HepG2 (cell line): ENCODE data around the gene DAB2IP. TPM values are rescaled to one million over a fixed set of nuclear protein-coding genes. Genes with fewer than 3 reads are reported as not detected.
A peak's percentile ranks its signal among the peaks of the same experiment; 100 is the strongest.

Source experiments
- ATAC-seq: fragments of 200-7000 bp; cut with Tn5 transposase; 3 replicates; pipeline ENCODE4 v1.9.1; 2020; ENCODE audit warnings: mild to moderate bottlenecking, moderate library complexity
- BruUV-seq: library from RNA; stranded (reverse); fragments of 400-500 nt; replicated peaks from 2 replicates; lab custom pipeline; 2021; lab: Mats Ljungman, UMichigan
- CTCF ChIA-PET: fragments of 300-600 bp; formaldehyde crosslinking; extraction: SDS; loops from one replicate; lab custom pipeline; 2021; ENCODE audit warnings: low total read pairs, inconsistent platforms, low intra/inter-chr PET ratio; lab: Yijun Ruan, JAX
- POLR2A ChIA-PET: fragments of 350-600 bp; sonication (Branson Sonifier 250); formaldehyde crosslinking; loops from one replicate; lab custom pipeline; 2020; ENCODE audit warnings: antibody characterized with exemption, inconsistent platforms; lab: Yijun Ruan, JAX
- DNase-seq: peaks from one replicate; pipeline ENCODE4 v3.0.0-alpha.2; 2015; ENCODE audit warnings: low spot score
- FAIRE-seq: peaks from 3 replicates; lab custom pipeline; 2011; peaks lifted over from hg19 to GRCh38; lab: Jason Lieb, UNC
- H2AFZ ChIP-seq: one replicate; pipeline ENCODE4 v1.6.1; 2011; ENCODE audit warnings: low read length, inconsistent platforms
- H3K27ac ChIP-seq: fragments of 300-600 bp; 3 replicates; pipeline ENCODE4 v1.8.0; 2011; ENCODE audit warnings: mixed run types, mild to moderate bottlenecking, mixed read lengths, low read length, inconsistent platforms; ENCODE audit not compliant: insufficient read depth; ENCODE audit errors: extremely low read length
- H3K27me3 ChIP-seq, 2 experiments: fragments of 200-600 bp in 1 of 2; 2 replicates in 1 of 2; 3 replicates in 1 of 2; pipeline versions ENCODE4 v1.6.0 to v1.8.0; 2011; ENCODE audit warnings: low read length in 2 of 2, mild to moderate bottlenecking in 2 of 2, moderate library complexity in 2 of 2, inconsistent platforms in 1 of 2; ENCODE audit not compliant: insufficient read depth in 2 of 2, control insufficient read depth in 1 of 2
- H3K36me3 ChIP-seq, 2 experiments: fragments of 200-600 bp in 1 of 2; replicated peaks in 1 of 2; 2 replicates in 1 of 2; 3 replicates in 1 of 2; pipeline versions ENCODE4 v1.5.1 to v1.8.0; 2011; ENCODE audit warnings: low read length in 2 of 2, inconsistent platforms in 1 of 2; ENCODE audit not compliant: insufficient read depth in 2 of 2, control insufficient read depth in 1 of 2
- H3K4me1 ChIP-seq: 2 replicates; pipeline ENCODE4 v1.5.1; 2012; ENCODE audit warnings: low read length, inconsistent platforms; ENCODE audit not compliant: insufficient read depth
- H3K4me2 ChIP-seq: 2 replicates; pipeline ENCODE4 v1.6.0; 2011; ENCODE audit warnings: low read depth, low read length, inconsistent platforms
- H3K4me3 ChIP-seq, 3 experiments: fragments of 200-600 bp in 1 of 3; sonication (generic), shearing (Covaris generic) in 1 of 3; replicated peaks in 1 of 3; 2 replicates each; pipeline ENCODE4 v1.5.1; 2011 to 2016; ENCODE audit warnings: low read length in 3 of 3, inconsistent platforms in 2 of 3, low read depth in 2 of 3, mild to moderate bottlenecking in 2 of 3, control low read depth in 1 of 3, mixed read lengths in 1 of 3; ENCODE audit not compliant: insufficient read depth in 1 of 3
- H3K79me2 ChIP-seq: one replicate; pipeline ENCODE4 v1.6.1; 2011; ENCODE audit warnings: low read length, inconsistent platforms; ENCODE audit not compliant: insufficient read depth
- H3K9ac ChIP-seq: 2 replicates; pipeline ENCODE4 v1.6.0; 2011; ENCODE audit warnings: mild to moderate bottlenecking, low read depth, low read length, inconsistent platforms; ENCODE audit not compliant: insufficient read depth
- H3K9me3 ChIP-seq: 2 replicates; pipeline ENCODE4 v1.5.1; 2012; ENCODE audit warnings: mild to moderate bottlenecking, low read length
- H4K20me1 ChIP-seq: 2 replicates; pipeline ENCODE4 v1.6.0; 2011; ENCODE audit warnings: inconsistent platforms, mild to moderate bottlenecking, low read length, moderate library complexity; ENCODE audit not compliant: insufficient read depth
- GABPA ChIP-seq, 2 experiments: IDR thresholded peaks; 2 replicates each; pipeline ENCODE4 v1.6.1; 2011 to 2016; ENCODE audit warnings: low read depth in 2 of 2, low read length in 1 of 2, missing biosample characterization in 1 of 2, missing genetic modification characterization in 1 of 2
- NFIB ChIP-seq: sonication (generic); formaldehyde crosslinking; IDR thresholded peaks from 2 replicates; pipeline ENCODE4 v1.9.0; 2021; ENCODE audit warnings: missing genetic modification reagents, mild to moderate bottlenecking, borderline replicate concordance
- RCOR2 ChIP-seq: IDR thresholded peaks from 2 replicates; pipeline ENCODE4 v1.6.1; 2016; ENCODE audit warnings: missing biosample characterization, missing genetic modification reagents
- SATB2 ChIP-seq: sonication (generic); formaldehyde crosslinking; IDR thresholded peaks from 2 replicates; pipeline ENCODE4 v1.5.0; 2020; ENCODE audit warnings: missing genetic modification reagents
- SUZ12 ChIP-seq: fragments of 150-350 bp; IDR thresholded peaks from 2 replicates; pipeline ENCODE4 v1.6.1; 2014; ENCODE audit warnings: low read depth, low read length
- TCF7 ChIP-seq: sonication (generic); IDR thresholded peaks from 2 replicates; pipeline ENCODE4 v1.6.1; 2016; ENCODE audit warnings: antibody characterized with exemption, low read depth
- ZBTB20 ChIP-seq: sonication (generic); formaldehyde crosslinking; IDR thresholded peaks from 2 replicates; pipeline ENCODE4 v1.8.1; 2023; ENCODE audit warnings: missing genetic modification reagents, low read depth, mild to moderate bottlenecking, borderline replicate concordance
- ZFP36 ChIP-seq: fragments of 150-350 bp; IDR thresholded peaks from 2 replicates; pipeline ENCODE4 v1.6.1; 2018; ENCODE audit warnings: borderline replicate concordance, low read length, low read depth; ENCODE audit not compliant: partially characterized antibody
- ZNF34 ChIP-seq: sonication (generic); formaldehyde crosslinking; IDR thresholded peaks from 2 replicates; pipeline ENCODE4 v1.4.0; 2020; ENCODE audit warnings: mild to moderate bottlenecking, missing genetic modification reagents, borderline replicate concordance
- ZNF501 ChIP-seq: sonication (generic); formaldehyde crosslinking; IDR thresholded peaks from 2 replicates; pipeline ENCODE4 v1.5.1; 2020; ENCODE audit warnings: mild to moderate bottlenecking, moderate library complexity, missing genetic modification reagents
- ZNF546 ChIP-seq: sonication (generic); formaldehyde crosslinking; conservative IDR thresholded peaks from 2 replicates; pipeline ENCODE4 v1.8.1; 2023; ENCODE audit warnings: mild to moderate bottlenecking, missing genetic modification reagents
- ZNF570 ChIP-seq: sonication (generic); formaldehyde crosslinking; IDR thresholded peaks from 2 replicates; pipeline ENCODE4 v1.4.0; 2020; ENCODE audit warnings: mild to moderate bottlenecking, missing genetic modification reagents, borderline replicate concordance
- ZNF780A ChIP-seq: sonication (generic); formaldehyde crosslinking; IDR thresholded peaks from 2 replicates; pipeline ENCODE4 v1.8.0; 2022; ENCODE audit warnings: mild to moderate bottlenecking, missing genetic modification reagents, moderate library complexity
- ZSCAN30 ChIP-seq: sonication (generic); formaldehyde crosslinking; IDR thresholded peaks from 2 replicates; pipeline ENCODE4 v1.5.0; 2020; ENCODE audit warnings: mild to moderate bottlenecking, missing genetic modification reagents
- ZSCAN9 ChIP-seq: IDR thresholded peaks from 2 replicates; pipeline ENCODE4 v1.6.1; 2016; ENCODE audit warnings: borderline replicate concordance
- WGBS: methylation state at CpG from one replicate; pipeline ENCODE4 v1.1.6; 2017; ENCODE audit warnings: low lambda C conversion rate; 5-methylcytosine and 5-hydroxymethylcytosine counted together
- in situ Hi-C: cut with HindIII; loops from 2 replicates; pipeline ENCODE4 v1.10.0; 2017; ENCODE audit warnings: low pct_unique_long_range_greater_than_20kb; ENCODE audit not compliant: extremely low pct_ligation_motif_present
- intact Hi-C: fragments of 100-400 bp; cut with micrococcal nuclease; formaldehyde crosslinking; loops from one replicate; pipeline ENCODE4 v1.10.0; 2022; ENCODE audit not compliant: unreplicated experiment
- polyA plus RNA-seq, 8 experiments: library from polyadenylated mRNA; depleted of rRNA in 3 of 8; stranded (reverse) in 7 of 8; unstranded in 1 of 8; fragments of >200 nt; fragmentation: Illumina TruSeq in 4 of 8; extraction: Trizol in 4 of 8; gene quantifications; 2 replicates each; pipeline versions ENCODE4 v1.2.1 to v1.2.3, GENCODE V29; 2011 to 2016; ENCODE audit warnings: low read depth in 4 of 8, missing spikeins in 1 of 8, mixed read lengths in 1 of 8; ENCODE audit not compliant: insufficient read depth in 1 of 8
- total RNA-seq, 5 experiments: library from RNA; depleted of rRNA; stranded (reverse); fragments of >200 nt; fragmentation: Illumina TruSeq; extraction: Trizol; gene quantifications; 2 replicates each; pipeline ENCODE4 v1.2.3, GENCODE V29; 2016; ENCODE audit warnings: low read depth in 1 of 5

DAB2IP gene
- total and polyA plus RNA-seq, 2 of the 13 experiments (the other 11 are each of a cell fraction or from before 2014, with no cell fraction given): 25.3 to 37.9 TPM

DNA sequence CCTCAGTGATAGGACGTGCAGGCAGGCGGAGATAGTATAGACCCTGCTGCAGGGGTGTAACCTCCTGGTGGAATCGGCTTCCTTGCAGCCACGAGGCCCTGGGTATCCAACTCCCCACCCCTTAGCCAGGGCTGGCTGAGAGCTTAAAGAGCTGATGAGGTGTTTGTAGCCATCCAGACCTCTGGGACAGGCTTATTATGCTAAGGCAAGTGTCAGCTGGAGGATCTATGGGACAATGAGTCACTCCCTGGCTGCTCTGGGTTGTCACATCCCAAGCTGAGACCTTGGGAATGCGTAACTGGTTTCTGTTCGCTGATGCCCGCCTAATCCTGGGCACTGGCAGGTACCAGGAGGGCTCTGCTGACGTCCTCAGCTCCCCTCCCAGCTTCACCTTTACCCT is 38.9 kb downstream of the DAB2IP start:
- DNase-seq (no peak), ATAC-seq (no peak), FAIRE-seq (no peak)
- POLR2A ChIA-PET: no interaction called here
- no TSS peak for BruUV-seq
- H3K36me3 ChIP-seq: no peaks in the 10 kb centered on the region
- in situ Hi-C loops: no loop called here
- no peaks in the 10 kb centered on the region for H4K20me1 ChIP-seq
- H3K9ac ChIP-seq: no peak overlapping the region
- H3K9me3 ChIP-seq: no peaks in the 10 kb centered on the region
- no peak overlapping the region for H3K4me2 ChIP-seq
- TF ChIP-seq SATB2 (CRISPR knock-in tag) (no peak), ZNF570 (no peak), ZSCAN30 (CRISPR knock-in tag) (no peak), TCF7 (no peak), RCOR2 (CRISPR knock-in tag) (no peak), NFIB (CRISPR knock-in tag) (no peak), GABPA (IDR thresholded peaks at IDR 0.05; ENCODE audit: low read depth, low read length) (no peak), GABPA (CRISPR knock-in tag; IDR thresholded peaks at IDR 0.05; ENCODE audit: low read depth) (no peak)
- no peak overlapping the region for H3K4me3 ChIP-seq
- H2AFZ ChIP-seq: no peak overlapping the region
- H3K79me2 ChIP-seq: no peaks in the 10 kb centered on the region
- CTCF ChIA-PET: no interaction called here
- H3K4me1 ChIP-seq: peaks cover 41% of the 10 kb centered on the region
- H3K27me3 ChIP-seq: no peaks in the 10 kb centered on the region
- 84% methylated on average over 4 of the region's 8 CpGs for WGBS
- no peak overlapping the region for H3K27ac ChIP-seq
- intact Hi-C loops: no loop called here

DNA sequence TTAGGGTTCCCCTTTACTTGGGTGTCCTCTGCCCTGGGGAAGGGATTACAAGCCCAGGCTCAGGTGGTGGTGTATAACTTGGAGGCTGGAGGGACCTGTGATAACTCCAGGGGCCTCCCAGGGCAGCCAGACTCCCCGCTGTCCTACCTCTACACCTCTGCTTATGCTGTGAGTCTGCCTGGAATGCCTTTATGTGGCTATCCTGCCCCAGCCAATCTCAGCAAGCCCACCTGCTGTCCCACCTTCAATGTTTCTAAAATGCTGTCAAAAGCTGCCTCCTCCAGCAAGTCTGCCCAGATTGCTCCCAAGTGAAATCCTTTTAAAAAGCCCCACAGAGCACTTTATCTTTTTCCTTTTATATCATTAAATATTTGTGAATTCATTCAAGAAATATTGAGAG is 39.3 kb downstream of the DAB2IP start:
- Histone ChIP-seq H3K27me3 (no peaks in the 10 kb centered on the region), H3K36me3 (no peaks in the 10 kb centered on the region), H4K20me1 (no peaks in the 10 kb centered on the region), H3K4me3 (no peak overlapping the region), H3K4me1 (peaks cover 41% of the 10 kb centered on the region), H3K9ac (no peak overlapping the region), H3K27ac (no peak overlapping the region), H3K79me2 (no peaks in the 10 kb centered on the region), H3K4me2 (no peak overlapping the region), H3K9me3 (no peaks in the 10 kb centered on the region), H2AFZ (no peak overlapping the region)
- intact Hi-C loops: no loop called here
- ChIA-PET POLR2A (no interaction called here), CTCF (no interaction called here)
- TF ChIP-seq ZSCAN9 (no peak), ZNF780A (CRISPR knock-in tag) (no peak), SUZ12 (no peak), ZNF546 (no peak), ZNF501 (CRISPR knock-in tag) (no peak), ZNF34 (no peak), ZFP36 (peak; percentile 32), ZBTB20 (CRISPR knock-in tag) (no peak)
- BruUV-seq: no TSS peak
- in situ Hi-C loops: no loop called here
- WGBS: 100% methylated on average over 1 of the region's 1 CpG
- ATAC-seq: no peak
- DNase-seq: no peak
- no peak for FAIRE-seq
